HepG2 (cell line): ENCODE results near the gene TMEFF1. TPM values are rescaled to one million over a fixed set of nuclear protein-coding genes. Genes with fewer than 3 reads are reported as not detected.

Experiments used
- ATAC-seq: fragments of 200-7000 bp; cut with Tn5 transposase; 3 replicates; pipeline ENCODE4 v1.9.1; 2020; ENCODE audit warnings: mild to moderate bottlenecking, moderate library complexity
- BruUV-seq: library from RNA; stranded (reverse); fragments of 400-500 nt; replicated peaks from 2 replicates; lab custom pipeline; 2021; lab: Mats Ljungman, UMichigan
- CTCF ChIA-PET: fragments of 300-600 bp; formaldehyde crosslinking; extraction: SDS; loops from one replicate; lab custom pipeline; 2021; ENCODE audit warnings: low total read pairs, inconsistent platforms, low intra/inter-chr PET ratio; lab: Yijun Ruan, JAX
- POLR2A ChIA-PET: fragments of 350-600 bp; sonication (Branson Sonifier 250); formaldehyde crosslinking; loops from one replicate; lab custom pipeline; 2020; ENCODE audit warnings: antibody characterized with exemption, inconsistent platforms; lab: Yijun Ruan, JAX
- DNase-seq: peaks from one replicate; pipeline ENCODE4 v3.0.0-alpha.2; 2015; ENCODE audit warnings: low spot score
- FAIRE-seq: peaks from 3 replicates; lab custom pipeline; 2011; peaks lifted over from hg19 to GRCh38; lab: Jason Lieb, UNC
- H2AFZ ChIP-seq: one replicate; pipeline ENCODE4 v1.6.1; 2011; ENCODE audit warnings: low read length, inconsistent platforms
- H3K27ac ChIP-seq: fragments of 300-600 bp; 3 replicates; pipeline ENCODE4 v1.8.0; 2011; ENCODE audit warnings: mixed run types, mild to moderate bottlenecking, mixed read lengths, low read length, inconsistent platforms; ENCODE audit not compliant: insufficient read depth; ENCODE audit errors: extremely low read length
- H3K27me3 ChIP-seq, 2 experiments: fragments of 200-600 bp in 1 of 2; 2 replicates in 1 of 2; 3 replicates in 1 of 2; pipeline versions ENCODE4 v1.6.0 to v1.8.0; 2011; ENCODE audit warnings: low read length in 2 of 2, mild to moderate bottlenecking in 2 of 2, moderate library complexity in 2 of 2, inconsistent platforms in 1 of 2; ENCODE audit not compliant: insufficient read depth in 2 of 2, control insufficient read depth in 1 of 2
- H3K36me3 ChIP-seq, 2 experiments: fragments of 200-600 bp in 1 of 2; replicated peaks in 1 of 2; 2 replicates in 1 of 2; 3 replicates in 1 of 2; pipeline versions ENCODE4 v1.5.1 to v1.8.0; 2011; ENCODE audit warnings: low read length in 2 of 2, inconsistent platforms in 1 of 2; ENCODE audit not compliant: insufficient read depth in 2 of 2, control insufficient read depth in 1 of 2
- H3K4me1 ChIP-seq: 2 replicates; pipeline ENCODE4 v1.5.1; 2012; ENCODE audit warnings: low read length, inconsistent platforms; ENCODE audit not compliant: insufficient read depth
- H3K4me2 ChIP-seq: 2 replicates; pipeline ENCODE4 v1.6.0; 2011; ENCODE audit warnings: low read depth, low read length, inconsistent platforms
- H3K4me3 ChIP-seq, 3 experiments: fragments of 200-600 bp in 1 of 3; sonication (generic), shearing (Covaris generic) in 1 of 3; replicated peaks in 1 of 3; 2 replicates each; pipeline ENCODE4 v1.5.1; 2011 to 2016; ENCODE audit warnings: low read length in 3 of 3, inconsistent platforms in 2 of 3, low read depth in 2 of 3, mild to moderate bottlenecking in 2 of 3, control low read depth in 1 of 3, mixed read lengths in 1 of 3; ENCODE audit not compliant: insufficient read depth in 1 of 3
- H3K79me2 ChIP-seq: one replicate; pipeline ENCODE4 v1.6.1; 2011; ENCODE audit warnings: low read length, inconsistent platforms; ENCODE audit not compliant: insufficient read depth
- H3K9ac ChIP-seq: 2 replicates; pipeline ENCODE4 v1.6.0; 2011; ENCODE audit warnings: mild to moderate bottlenecking, low read depth, low read length, inconsistent platforms; ENCODE audit not compliant: insufficient read depth
- H3K9me3 ChIP-seq: 2 replicates; pipeline ENCODE4 v1.5.1; 2012; ENCODE audit warnings: mild to moderate bottlenecking, low read length
- H4K20me1 ChIP-seq: 2 replicates; pipeline ENCODE4 v1.6.0; 2011; ENCODE audit warnings: inconsistent platforms, mild to moderate bottlenecking, low read length, moderate library complexity; ENCODE audit not compliant: insufficient read depth
- ARID4A ChIP-seq: sonication (generic); formaldehyde crosslinking; IDR thresholded peaks from 2 replicates; pipeline ENCODE4 v1.5.0; 2020; ENCODE audit warnings: mild to moderate bottlenecking, missing genetic modification reagents, borderline replicate concordance
- CREB3 ChIP-seq: sonication (generic); formaldehyde crosslinking; IDR thresholded peaks from 2 replicates; pipeline ENCODE4 v1.5.0; 2020; ENCODE audit warnings: missing genetic modification reagents
- E2F5 ChIP-seq: sonication (generic); formaldehyde crosslinking; conservative IDR thresholded peaks from 2 replicates; pipeline ENCODE4 v1.4.0; 2020; ENCODE audit warnings: missing genetic modification reagents
- FOXP1 ChIP-seq, 2 experiments: fragments of 450-650 bp in 1 of 2; IDR thresholded peaks; 2 replicates each; pipeline ENCODE4 v1.6.1; 2017 to 2018; ENCODE audit warnings: antibody characterized with exemption in 1 of 2
- MAFF ChIP-seq: IDR thresholded peaks from 2 replicates; pipeline ENCODE4 v1.6.1; 2011; ENCODE audit warnings: low read depth, low read length, improper control_type of control experiment
- PHF20 ChIP-seq: sonication (generic); formaldehyde crosslinking; IDR thresholded peaks from 2 replicates; pipeline ENCODE4 v1.5.0; 2020; ENCODE audit warnings: mild to moderate bottlenecking, missing genetic modification reagents
- ZNF207 ChIP-seq: fragments of 450-650 bp; IDR thresholded peaks from 2 replicates; pipeline ENCODE4 v1.6.1; 2016; ENCODE audit warnings: antibody characterized with exemption, borderline replicate concordance
- ZNF24 ChIP-seq: fragments of 450-650 bp; IDR thresholded peaks from 2 replicates; pipeline ENCODE4 v1.6.1; 2017; ENCODE audit warnings: antibody characterized with exemption, mild to moderate bottlenecking
- ZNF510 ChIP-seq: sonication (generic); formaldehyde crosslinking; IDR thresholded peaks from 2 replicates; pipeline ENCODE4 v1.4.0; 2020; ENCODE audit warnings: low read depth, mild to moderate bottlenecking, missing genetic modification reagents
- ZNF766 ChIP-seq: sonication (generic); formaldehyde crosslinking; IDR thresholded peaks from 2 replicates; pipeline ENCODE4 v1.5.0; 2020; ENCODE audit warnings: missing genetic modification reagents, borderline replicate concordance
- ZNF773 ChIP-seq: sonication (generic); formaldehyde crosslinking; IDR thresholded peaks from 2 replicates; pipeline ENCODE4 v1.4.0; 2020; ENCODE audit warnings: missing genetic modification reagents, borderline replicate concordance
- WGBS: methylation state at CpG from one replicate; pipeline ENCODE4 v1.1.6; 2017; ENCODE audit warnings: low lambda C conversion rate; 5-methylcytosine and 5-hydroxymethylcytosine counted together
- in situ Hi-C: cut with HindIII; loops from 2 replicates; pipeline ENCODE4 v1.10.0; 2017; ENCODE audit warnings: low pct_unique_long_range_greater_than_20kb; ENCODE audit not compliant: extremely low pct_ligation_motif_present
- intact Hi-C: fragments of 100-400 bp; cut with micrococcal nuclease; formaldehyde crosslinking; loops from one replicate; pipeline ENCODE4 v1.10.0; 2022; ENCODE audit not compliant: unreplicated experiment
- polyA plus RNA-seq, 8 experiments: library from polyadenylated mRNA; depleted of rRNA in 3 of 8; stranded (reverse) in 7 of 8; unstranded in 1 of 8; fragments of >200 nt; fragmentation: Illumina TruSeq in 4 of 8; extraction: Trizol in 4 of 8; gene quantifications; 2 replicates each; pipeline versions ENCODE4 v1.2.1 to v1.2.3, GENCODE V29; 2011 to 2016; ENCODE audit warnings: low read depth in 4 of 8, missing spikeins in 1 of 8, mixed read lengths in 1 of 8; ENCODE audit not compliant: insufficient read depth in 1 of 8
- total RNA-seq, 5 experiments: library from RNA; depleted of rRNA; stranded (reverse); fragments of >200 nt; fragmentation: Illumina TruSeq; extraction: Trizol; gene quantifications; 2 replicates each; pipeline ENCODE4 v1.2.3, GENCODE V29; 2016; ENCODE audit warnings: low read depth in 1 of 5

TMEFF1 gene
- total and polyA plus RNA-seq, 2 of the 13 experiments (the other 11 are each of a cell fraction or from before 2014, with no cell fraction given) = 0.87 to 1.9 TPM

- Histone ChIP-seq H3K36me3 (no peaks in the 10 kb centered on the region), H3K9me3 (no peaks in the 10 kb centered on the region), H3K4me3 (no peak overlapping the region), H3K9ac (no peak overlapping the region), H3K27me3 (no peaks in the 10 kb centered on the region), H3K4me2 (no peak overlapping the region), H3K27ac (no peak overlapping the region), H3K79me2 (no peaks in the 10 kb centered on the region), H3K4me1 (no peaks in the 10 kb centered on the region), H4K20me1 (no peaks in the 10 kb centered on the region), H2AFZ (no peak overlapping the region)
- DNase-seq = no peak
- intact Hi-C loops (no loop called here), in situ Hi-C loops (loop anchor here (25.0 kb wide), 2 partner anchors 543 to 1418 kb away; no protein-coding TSS in a partner anchor)
- ChIA-PET CTCF (no interaction called here), POLR2A (no interaction called here)
- BruUV-seq = no TSS peak
- WGBS = 66% methylated on average over 3 of the region's 3 CpGs
- no peak for ATAC-seq
- no peak for TF ChIP-seq ZNF773 (CRISPR knock-in tag)
- TF ChIP-seq ZNF207 = no peak
- TF ChIP-seq MAFF = no peak
- TF ChIP-seq PHF20 = no peak
- TF ChIP-seq E2F5 = no peak
- TF ChIP-seq ZNF24 = no peak
- TF ChIP-seq ARID4A (CRISPR knock-in tag) = no peak
- TF ChIP-seq ZNF510 = no peak
- no peak for TF ChIP-seq FOXP1 (IDR thresholded peaks at IDR 0.05)
- TF ChIP-seq FOXP1 (CRISPR knock-in tag; IDR thresholded peaks at IDR 0.05) = no peak
- TF ChIP-seq CREB3 (CRISPR knock-in tag) = no peak
- no peak for TF ChIP-seq ZNF766 (CRISPR knock-in tag)
- no peak for FAIRE-seq
These were observed 107.3 kb downstream of the TMEFF1 start for GRCh38 chr9:100580257-100580656.
